Activated naive CD4-positive, alpha-beta T cell (primary cell): Measurements from ENCODE around the gene TUSC1.
"Not testable (repeated sequence)": the region's sequence is repeated elsewhere in the genome, so short reads cannot be mapped to it uniquely, and the experiment has no call there.

Experiments used
- DNase-seq, 4 experiments: peaks; one replicate each; lab custom pipeline; 2025; lab: John Stamatoyannopoulos, UW

TUSC1 gene

GRCh38 chr9:25678147-25678666 is at the start of gene TUSC1:
Gene TUSC1 (minus strand): TSS chr9:25678444. CDS start chr9:25678312, 132 bp downstream.
- DNase-seq, result no peak

DNA sequence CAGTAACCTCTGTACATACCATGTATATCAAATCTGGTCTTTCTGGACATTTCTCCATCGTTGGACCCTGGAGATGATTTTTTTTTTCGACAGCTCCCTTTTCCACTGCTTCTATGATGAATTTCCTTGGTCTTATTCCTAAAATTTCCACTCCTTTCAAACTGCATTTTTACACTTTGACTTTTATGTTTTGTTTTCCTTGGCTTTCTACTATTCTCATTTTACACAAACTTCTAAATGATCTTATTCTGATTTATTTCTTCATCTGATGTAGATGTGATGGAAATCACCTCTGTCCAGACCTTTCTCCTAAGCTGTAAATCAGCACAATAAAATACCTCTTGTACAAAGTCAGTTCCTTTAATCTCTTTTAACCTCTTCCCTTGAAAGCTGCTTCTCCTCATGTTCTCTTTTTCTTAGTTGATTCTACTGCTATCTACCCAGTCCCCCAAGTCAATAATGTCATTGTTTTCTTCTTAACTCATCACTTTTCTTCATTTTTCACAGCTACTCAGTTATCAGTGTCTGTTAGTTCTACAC is 48.7 kb upstream of the TUSC1 start:
- no peak for DNase-seq

GRCh38 chr9:25724424-25724823 is 46.2 kb upstream of the TUSC1 start:
- no peak for DNase-seq

DNA sequence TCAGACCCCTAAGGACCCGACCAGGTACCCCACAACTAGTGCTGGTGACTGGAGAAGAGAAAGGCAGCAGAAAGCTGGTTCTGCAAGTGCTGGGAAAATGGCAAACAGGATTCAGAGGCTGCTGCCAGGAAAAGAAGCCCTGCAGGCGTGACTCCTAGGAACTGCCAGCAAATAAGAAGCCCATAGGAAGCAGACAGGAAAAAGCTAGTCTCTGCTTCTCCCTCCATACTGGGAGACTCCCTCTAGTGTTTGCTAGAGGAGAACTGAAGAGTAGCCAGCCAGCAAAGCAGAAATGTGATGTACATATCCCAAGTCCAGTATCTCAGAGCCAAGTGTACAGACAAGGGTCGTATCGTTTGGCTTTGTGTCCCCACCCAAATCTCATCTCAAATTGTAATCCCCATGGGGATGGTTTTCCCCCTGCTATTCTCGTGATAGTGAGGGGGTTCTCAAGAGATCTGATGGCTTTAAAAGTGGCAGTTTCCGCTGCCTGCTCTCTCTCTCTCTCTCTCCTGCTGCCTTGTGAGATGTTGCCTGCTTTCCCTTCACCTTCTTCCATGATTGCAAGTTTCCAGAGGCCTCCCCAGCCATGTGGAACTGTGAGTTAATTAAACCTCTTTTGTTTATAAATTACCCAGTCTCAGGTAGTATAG is 38.1 kb upstream of the TUSC1 start:
- DNase-seq, result no peak

GRCh38 chr9:25709941-25710340 is 31.7 kb upstream of the TUSC1 start:
- no peak for DNase-seq

DNA sequence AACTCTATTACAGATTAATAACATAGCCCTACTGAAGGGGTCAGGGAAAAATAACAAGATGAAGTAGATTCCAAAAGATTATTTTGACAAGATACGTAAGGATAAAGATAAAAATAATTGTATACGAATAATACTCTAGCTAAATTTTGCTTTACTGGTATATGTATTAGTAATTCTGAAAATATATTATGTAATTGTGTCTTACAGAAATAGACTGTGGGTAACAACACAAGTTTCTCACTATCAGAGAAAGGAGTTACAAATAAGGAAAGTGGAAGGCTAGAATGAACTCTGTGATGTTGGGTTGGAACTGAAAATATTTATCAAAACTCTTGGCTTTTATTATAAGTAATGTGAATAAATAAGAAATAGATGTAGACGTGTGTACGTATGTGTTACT is 26.6 kb upstream of the TUSC1 start:
- DNase-seq, result no peak

- no peak for DNase-seq
These were observed 25.6 kb upstream of the TUSC1 start for GRCh38 chr9:25703701-25704357.

GRCh38 chr9:25702536-25702935 is 24.3 kb upstream of the TUSC1 start:
- no peak for DNase-seq

GRCh38 chr9:25700899-25701298 is 22.7 kb upstream of the TUSC1 start:
- not testable (repeated sequence) for DNase-seq

DNA sequence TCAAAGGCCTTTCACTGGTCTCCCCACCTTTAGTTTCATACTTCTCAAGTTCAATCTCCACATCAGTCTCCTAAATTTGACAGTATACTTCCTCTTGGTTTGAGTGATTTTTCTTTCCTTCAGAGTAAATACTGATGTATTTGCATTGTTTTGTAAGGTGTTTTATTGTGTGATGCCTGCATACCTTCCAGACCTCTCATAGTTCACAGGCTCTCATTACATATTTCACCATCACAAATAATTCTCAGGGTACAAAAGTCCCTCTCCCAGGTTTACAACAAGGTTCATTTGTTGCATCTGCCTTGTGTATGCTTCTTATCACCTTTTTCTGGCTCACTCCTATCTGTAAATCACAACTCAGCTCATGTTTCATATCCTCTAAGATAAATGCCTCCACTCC is 22.2 kb upstream of the TUSC1 start:
- no peak for DNase-seq

GRCh38 chr9:25691786-25692185 is 13.5 kb upstream of the TUSC1 start:
- no peak for DNase-seq

GRCh38 chr9:25684321-25684720 is 6.1 kb upstream of the TUSC1 start:
- DNase-seq, result no peak

GRCh38 chr9:25681266-25681665 is 3.0 kb upstream of the TUSC1 start:
- no peak for DNase-seq

- DNase-seq, result no peak
These were observed 659 bp upstream of the TUSC1 start for GRCh38 chr9:25678846-25679360.

- DNase-seq, result no peak
These were observed 720 bp downstream of the TUSC1 start for GRCh38 chr9:25677301-25678146.

GRCh38 chr9:25675858-25676257 is 2.4 kb downstream of the TUSC1 start:
- not testable (repeated sequence) for DNase-seq

GRCh38 chr9:25658571-25658970 is 19.7 kb downstream of the TUSC1 start:
- no peak for DNase-seq

- DNase-seq, result no peak
These were observed 23.8 kb downstream of the TUSC1 start for GRCh38 chr9:25654417-25654816.

DNA sequence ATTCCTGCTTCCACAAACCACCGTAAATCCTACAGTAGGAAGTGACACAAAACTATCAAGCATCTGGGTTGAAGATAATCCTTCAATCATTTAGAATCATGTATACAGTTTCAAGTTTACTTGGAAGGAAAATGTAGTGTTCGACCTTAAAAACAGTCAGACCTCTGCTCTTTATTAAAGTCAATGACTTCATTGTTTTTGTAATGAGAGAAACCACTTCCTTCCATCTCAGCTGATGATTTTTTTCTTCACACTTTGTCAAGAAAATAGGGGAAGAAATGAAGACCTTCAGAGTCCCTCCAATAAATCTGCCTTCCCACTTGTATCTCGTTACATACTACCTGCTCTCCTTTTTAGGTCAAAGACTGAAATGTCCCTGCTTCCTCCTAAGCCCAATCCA is 30.1 kb downstream of the TUSC1 start:
- DNase-seq, result no peak

GRCh38 chr9:25636026-25636425 is 42.2 kb downstream of the TUSC1 start:
- no peak for DNase-seq

GRCh38 chr9:25629231-25629630 is 49.0 kb downstream of the TUSC1 start:
- no peak for DNase-seq
